WTC11 (cell line): ENCODE measurements around the gene RYR1. TPM values are rescaled to one million over a fixed set of nuclear protein-coding genes. Genes with fewer than 3 reads are reported as not detected.
"Not testable (repeated sequence)": the region's sequence is repeated elsewhere in the genome, so short reads cannot be mapped to it uniquely, and the experiment has no call there.

Experiments used
- ATAC-seq: fragments of 200-7000 bp; cut with Tn5 transposase; 2 replicates; pipeline ENCODE4 v1.10.0; 2021; ENCODE audit warnings: mild to moderate bottlenecking, moderate library complexity
- CTCF ChIA-PET: fragments of 300-600 bp; sonication (Branson Sonifier 250); formaldehyde crosslinking; loops from one replicate; lab custom pipeline; 2021; ENCODE audit warnings: antibody characterized with exemption; lab: Charles Lee
- POLR2A ChIA-PET: fragments of 350-600 bp; sonication (Branson Sonifier 250); formaldehyde crosslinking; loops from one replicate; lab custom pipeline; 2021; ENCODE audit warnings: antibody characterized with exemption; lab: Charles Lee
- DNase-seq: peaks from one replicate; pipeline ENCODE4 v3.0.0; 2021; ENCODE audit warnings: low spot score
- H3K27ac Mint-ChIP-seq: 2 replicates; pipeline ENCODE4 v1.8.0; 2021; ENCODE audit warnings: mixed read lengths
- H3K27me3 Mint-ChIP-seq: 2 replicates; pipeline ENCODE4 v1.8.0; 2021; ENCODE audit warnings: low read depth, mild to moderate bottlenecking, moderate library complexity, mixed read lengths
- H3K36me3 Mint-ChIP-seq: 2 replicates; pipeline ENCODE4 v1.8.0; 2021; ENCODE audit warnings: mixed read lengths
- H3K4me1 Mint-ChIP-seq: 2 replicates; pipeline ENCODE4 v1.8.0; 2022; ENCODE audit warnings: mixed read lengths
- H3K4me3 Mint-ChIP-seq: 2 replicates; pipeline ENCODE4 v1.8.0; 2021; ENCODE audit warnings: mild to moderate bottlenecking, moderate library complexity, mixed read lengths
- H3K9me3 Mint-ChIP-seq: 2 replicates; pipeline ENCODE4 v1.8.0; 2021; ENCODE audit warnings: mixed read lengths
- CBFB ChIP-seq: sonication (generic); formaldehyde crosslinking; IDR thresholded peaks from 2 replicates; pipeline ENCODE4 v1.8.1; 2022; ENCODE audit warnings: mild to moderate bottlenecking, low read depth, missing genetic modification reagents
- CDX4 ChIP-seq: fragments of 250-450 bp; sonication (Bioruptor Pico); IDR thresholded peaks from 2 replicates; pipeline ENCODE4 v1.9.0; 2021; ENCODE audit warnings: moderate library complexity, mild to moderate bottlenecking, inconsistent platforms, borderline replicate concordance
- CREM ChIP-seq: sonication (generic); formaldehyde crosslinking; IDR thresholded peaks from 2 replicates; pipeline ENCODE4 v1.8.1; 2022; ENCODE audit warnings: mild to moderate bottlenecking, missing genetic modification reagents, moderate library complexity
- ELF4 ChIP-seq: sonication (generic); formaldehyde crosslinking; IDR thresholded peaks from 2 replicates; pipeline ENCODE4 v1.8.1; 2022; ENCODE audit warnings: low read depth, mild to moderate bottlenecking, moderate library complexity, missing genetic modification reagents
- GABPB1 ChIP-seq: sonication (generic); formaldehyde crosslinking; IDR thresholded peaks from 2 replicates; pipeline ENCODE4 v1.8.1; 2023; ENCODE audit warnings: mild to moderate bottlenecking, missing genetic modification reagents
- MXD4 ChIP-seq: fragments of 250-450 bp; sonication (Bioruptor Pico); IDR thresholded peaks from 2 replicates; pipeline ENCODE4 v1.8.0; 2021; ENCODE audit warnings: mild to moderate bottlenecking, moderate library complexity, borderline replicate concordance
- MYBL2 ChIP-seq: sonication (generic); formaldehyde crosslinking; IDR thresholded peaks from 2 replicates; pipeline ENCODE4 v1.8.1; 2023; ENCODE audit warnings: mild to moderate bottlenecking, moderate library complexity, missing genetic modification reagents
- NR1H2 ChIP-seq: sonication (generic); formaldehyde crosslinking; IDR thresholded peaks from 2 replicates; pipeline ENCODE4 v1.9.0; 2021; ENCODE audit warnings: mild to moderate bottlenecking, moderate library complexity, missing genetic modification reagents
- NR3C1 ChIP-seq: sonication (generic); formaldehyde crosslinking; conservative IDR thresholded peaks from 2 replicates; pipeline ENCODE4 v1.8.1; 2023; ENCODE audit warnings: low read depth, mild to moderate bottlenecking, missing genetic modification reagents
- PRDM15 ChIP-seq: sonication (generic); formaldehyde crosslinking; IDR thresholded peaks from 2 replicates; pipeline ENCODE4 v1.8.0; 2022; ENCODE audit warnings: missing genetic modification reagents
- RORB ChIP-seq: fragments of 250-450 bp; sonication (Bioruptor Pico); IDR thresholded peaks from 2 replicates; pipeline ENCODE4 v1.9.0; 2021; ENCODE audit warnings: mild to moderate bottlenecking
- SP1 ChIP-seq: sonication (generic); formaldehyde crosslinking; conservative IDR thresholded peaks from 2 replicates; pipeline ENCODE4 v1.8.1; 2022; ENCODE audit warnings: missing genetic modification reagents
- TEAD1 ChIP-seq: sonication (generic); formaldehyde crosslinking; IDR thresholded peaks from 2 replicates; pipeline ENCODE4 v1.8.0; 2022; ENCODE audit warnings: mild to moderate bottlenecking, missing genetic modification reagents
- ZBTB21 ChIP-seq: sonication (generic); formaldehyde crosslinking; IDR thresholded peaks from 2 replicates; pipeline ENCODE4 v1.8.1; 2023; ENCODE audit warnings: mild to moderate bottlenecking, missing genetic modification reagents, borderline replicate concordance
- ZNF121 ChIP-seq: sonication (generic); formaldehyde crosslinking; IDR thresholded peaks from 2 replicates; pipeline ENCODE4 v1.8.0; 2023; ENCODE audit warnings: missing genetic modification reagents
- ZNF263 ChIP-seq: sonication (generic); formaldehyde crosslinking; IDR thresholded peaks from 2 replicates; pipeline ENCODE4 v1.8.1; 2022; ENCODE audit warnings: low read depth, mild to moderate bottlenecking, moderate library complexity, missing genetic modification reagents
- ZNF423 ChIP-seq: fragments of 250-450 bp; sonication (Bioruptor Pico); IDR thresholded peaks from 2 replicates; pipeline ENCODE4 v2.1.2; 2022; ENCODE audit warnings: mild to moderate bottlenecking, moderate library complexity
- total RNA-seq: library from RNA; stranded (reverse); gene quantifications from 3 replicates; pipeline ENCODE4 v1.2.3, GENCODE V29; 2021
- TF ChIP-seq, protein P1 (sequence below): sonication (generic); formaldehyde crosslinking; IDR thresholded peaks from 2 replicates; pipeline ENCODE4 v1.8.0; 2022; ENCODE audit warnings: mild to moderate bottlenecking, missing genetic modification reagents
- TF ChIP-seq, protein P2 (sequence below): sonication (generic); formaldehyde crosslinking; IDR thresholded peaks from 2 replicates; pipeline ENCODE4 v1.8.1; 2022; ENCODE audit warnings: missing genetic modification reagents, borderline replicate concordance

RYR1 gene
- total RNA-seq, 1 experiment from 2014 or later = 24.2 TPM

GRCh38 chr19:38411041-38411712, 22.3 kb upstream of the RYR1 start:
- Mint-ChIP-seq H3K4me1 (no peaks in the 10 kb centered on the region), H3K27me3 (no peaks in the 10 kb centered on the region; the same call in 1 of the 2 replicates), H3K9me3 (no peaks in the 10 kb centered on the region), H3K27ac (no peak overlapping the region), H3K4me3 (no peak overlapping the region), H3K36me3 (no peaks in the 10 kb centered on the region)
- POLR2A ChIA-PET = interaction anchor here (0.5 kb wide), 1 partner anchor 196 kb away, joined by 6 read pairs; no protein-coding TSS in a partner anchor
- TF ChIP-seq MXD4 (CRISPR knock-in tag) (no peak), MYBL2 (no peak), ELF4 (CRISPR knock-in tag) (no peak), CREM (CRISPR knock-in tag) (no peak), ZNF263 (CRISPR knock-in tag) (no peak)
- no peak for DNase-seq
- no peak for ATAC-seq
- CTCF ChIA-PET = interaction anchor here (4.9 kb wide), 1 partner anchor 9 kb away, joined by 50 read pairs; the partner anchor contains the start of gene FAM98C

- H3K36me3 Mint-ChIP-seq, DNase-seq, POLR2A ChIA-PET, H3K4me1 Mint-ChIP-seq, H3K27ac Mint-ChIP-seq, H3K9me3 Mint-ChIP-seq, H3K27me3 Mint-ChIP-seq, H3K4me3 Mint-ChIP-seq, ATAC-seq: not testable (repeated sequence)
- CTCF ChIA-PET = interaction anchor here (4.9 kb wide), 1 partner anchor 9 kb away, joined by 50 read pairs; the partner anchor contains the start of gene FAM98C
Measured at GRCh38 chr19:38411898-38412297, 21.6 kb upstream of the RYR1 start.

DNA sequence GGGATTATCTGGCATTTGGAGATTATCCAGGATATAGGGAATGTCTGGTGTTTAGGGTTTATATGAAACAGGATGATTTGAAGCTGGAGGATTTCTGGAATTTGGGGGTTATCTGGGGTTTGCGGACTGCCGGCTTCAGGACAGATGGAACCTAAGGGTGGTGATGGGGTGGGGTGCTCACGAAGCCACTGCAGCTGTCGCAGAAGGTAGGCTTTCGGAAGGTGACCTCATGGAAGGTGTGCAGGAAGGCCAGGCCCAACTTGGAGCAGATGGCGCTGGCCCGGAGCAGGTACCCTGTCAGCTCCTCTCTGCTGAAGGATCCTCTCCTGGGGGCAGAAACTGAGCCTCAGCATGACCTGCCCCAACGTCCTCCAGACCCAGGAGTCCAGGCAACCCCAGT, 21.0 kb upstream of the RYR1 start:
- no peak for ATAC-seq
- POLR2A ChIA-PET = no interaction called here

More for the DNA sequence above, 21.0 kb upstream of the RYR1 start:
- Mint-ChIP-seq H3K36me3 (no peaks in the 10 kb centered on the region), H3K27ac (no peak overlapping the region), H3K4me1 (peaks cover 6% of the 10 kb centered on the region), H3K4me3 (no peak overlapping the region), H3K27me3 (no peaks in the 10 kb centered on the region; the same call in 1 of the 2 replicates), H3K9me3 (no peaks in the 10 kb centered on the region)
- no peak for DNase-seq
- TF ChIP-seq CDX4 (CRISPR knock-in tag) = no peak
- TF ChIP-seq SP1 = no peak
- TF ChIP-seq CBFB (CRISPR knock-in tag) = no peak
- TF ChIP-seq NR1H2 (CRISPR knock-in tag) = no peak
- TF ChIP-seq ZNF423 = no peak
- TF ChIP-seq, protein P1, sequence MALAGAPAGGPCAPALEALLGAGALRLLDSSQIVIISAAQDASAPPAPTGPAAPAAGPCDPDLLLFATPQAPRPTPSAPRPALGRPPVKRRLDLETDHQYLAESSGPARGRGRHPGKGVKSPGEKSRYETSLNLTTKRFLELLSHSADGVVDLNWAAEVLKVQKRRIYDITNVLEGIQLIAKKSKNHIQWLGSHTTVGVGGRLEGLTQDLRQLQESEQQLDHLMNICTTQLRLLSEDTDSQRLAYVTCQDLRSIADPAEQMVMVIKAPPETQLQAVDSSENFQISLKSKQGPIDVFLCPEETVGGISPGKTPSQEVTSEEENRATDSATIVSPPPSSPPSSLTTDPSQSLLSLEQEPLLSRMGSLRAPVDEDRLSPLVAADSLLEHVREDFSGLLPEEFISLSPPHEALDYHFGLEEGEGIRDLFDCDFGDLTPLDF (CRISPR knock-in tag) = no peak
- no peak for TF ChIP-seq ZNF121 (CRISPR knock-in tag)
- no peak for TF ChIP-seq RORB (CRISPR knock-in tag)
- TF ChIP-seq TEAD1 (CRISPR knock-in tag) = no peak
- TF ChIP-seq ZBTB21 (CRISPR knock-in tag) = no peak
- TF ChIP-seq GABPB1 (CRISPR knock-in tag) = no peak
- TF ChIP-seq NR3C1 (CRISPR knock-in tag) = no peak
- TF ChIP-seq PRDM15 = no peak
- TF ChIP-seq, protein P2, sequence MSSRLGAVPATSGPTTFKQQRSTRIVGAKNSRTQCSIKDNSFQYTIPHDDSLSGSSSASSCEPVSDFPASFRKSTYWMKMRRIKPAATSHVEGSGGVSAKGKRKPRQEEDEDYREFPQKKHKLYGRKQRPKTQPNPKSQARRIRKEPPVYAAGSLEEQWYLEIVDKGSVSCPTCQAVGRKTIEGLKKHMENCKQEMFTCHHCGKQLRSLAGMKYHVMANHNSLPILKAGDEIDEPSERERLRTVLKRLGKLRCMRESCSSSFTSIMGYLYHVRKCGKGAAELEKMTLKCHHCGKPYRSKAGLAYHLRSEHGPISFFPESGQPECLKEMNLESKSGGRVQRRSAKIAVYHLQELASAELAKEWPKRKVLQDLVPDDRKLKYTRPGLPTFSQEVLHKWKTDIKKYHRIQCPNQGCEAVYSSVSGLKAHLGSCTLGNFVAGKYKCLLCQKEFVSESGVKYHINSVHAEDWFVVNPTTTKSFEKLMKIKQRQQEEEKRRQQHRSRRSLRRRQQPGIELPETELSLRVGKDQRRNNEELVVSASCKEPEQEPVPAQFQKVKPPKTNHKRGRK (CRISPR knock-in tag) = no peak
- CTCF ChIA-PET = interaction anchor here (4.9 kb wide), 1 partner anchor 10 kb away, joined by 50 read pairs; the partner anchor contains the start of gene FAM98C
